NCI-H1694 (cell line): Measurements from ENCODE around the gene RLN1.
"Not testable (repeated sequence)": the region's sequence is repeated elsewhere in the genome, so short reads cannot be mapped to it uniquely, and the experiment has no call there.

Experiments
- DNase-seq: peaks from one replicate; lab custom pipeline; 2025; lab: John Stamatoyannopoulos, UW

RLN1 gene, protein sequence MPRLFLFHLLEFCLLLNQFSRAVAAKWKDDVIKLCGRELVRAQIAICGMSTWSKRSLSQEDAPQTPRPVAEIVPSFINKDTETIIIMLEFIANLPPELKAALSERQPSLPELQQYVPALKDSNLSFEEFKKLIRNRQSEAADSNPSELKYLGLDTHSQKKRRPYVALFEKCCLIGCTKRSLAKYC

DNA sequence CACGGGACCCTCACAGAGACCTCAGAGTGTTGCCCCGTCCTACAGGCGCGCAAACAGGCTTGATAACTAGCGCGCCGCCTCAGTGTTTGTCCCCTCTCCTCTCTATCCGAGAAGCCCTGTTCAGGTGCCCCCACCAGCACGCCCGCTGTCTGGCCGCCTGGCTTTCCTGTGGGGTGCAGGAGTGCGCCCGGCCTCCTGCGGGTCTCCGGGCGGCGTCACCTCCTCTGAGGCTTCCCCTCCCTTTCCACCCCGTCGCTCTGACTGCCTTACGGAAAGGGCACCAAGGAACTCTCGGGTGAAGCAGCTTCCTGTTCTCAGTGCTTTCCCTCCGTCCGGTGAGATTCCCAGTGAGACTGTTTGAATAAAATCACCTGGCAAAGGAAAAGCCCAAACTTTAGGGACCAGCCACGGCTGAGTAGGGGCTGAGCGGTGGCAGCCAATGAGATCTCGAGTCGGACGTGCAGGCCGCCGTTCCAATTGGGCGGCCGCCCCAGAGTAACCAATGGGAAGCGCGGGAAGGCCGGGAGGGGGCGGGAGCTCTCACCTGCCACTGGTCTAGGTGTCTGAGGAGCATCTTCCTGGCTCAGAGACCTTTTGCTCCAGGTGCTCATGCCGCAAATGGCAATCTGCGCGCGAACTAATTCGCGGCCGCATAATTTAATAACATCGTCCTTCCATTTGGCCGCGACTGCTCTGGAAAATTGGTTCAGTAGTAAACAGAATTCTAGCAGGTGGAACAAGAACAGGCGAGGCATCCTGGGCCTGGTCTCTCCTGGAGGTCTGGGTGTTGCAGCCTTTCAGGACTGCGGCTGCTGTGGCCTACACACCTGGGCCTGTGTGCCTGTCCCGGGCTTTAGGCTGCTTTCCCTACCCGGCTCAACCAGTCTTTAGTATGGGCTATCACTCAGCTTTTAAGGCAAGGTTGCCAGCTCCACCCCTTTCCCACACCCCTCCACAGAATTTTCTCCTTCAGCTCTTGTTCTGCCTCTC, at the start of gene RLN1:
TSS of gene RLN1 (minus strand) at position 885 of the 990 bp plus-strand sequence. CDS start at position 755, 130 bp downstream.
- DNase-seq: not testable (repeated sequence)

GRCh38 chr9:5389109-5389732, 49.5 kb upstream of the RLN1 start:
- DNase-seq: no peak

DNA sequence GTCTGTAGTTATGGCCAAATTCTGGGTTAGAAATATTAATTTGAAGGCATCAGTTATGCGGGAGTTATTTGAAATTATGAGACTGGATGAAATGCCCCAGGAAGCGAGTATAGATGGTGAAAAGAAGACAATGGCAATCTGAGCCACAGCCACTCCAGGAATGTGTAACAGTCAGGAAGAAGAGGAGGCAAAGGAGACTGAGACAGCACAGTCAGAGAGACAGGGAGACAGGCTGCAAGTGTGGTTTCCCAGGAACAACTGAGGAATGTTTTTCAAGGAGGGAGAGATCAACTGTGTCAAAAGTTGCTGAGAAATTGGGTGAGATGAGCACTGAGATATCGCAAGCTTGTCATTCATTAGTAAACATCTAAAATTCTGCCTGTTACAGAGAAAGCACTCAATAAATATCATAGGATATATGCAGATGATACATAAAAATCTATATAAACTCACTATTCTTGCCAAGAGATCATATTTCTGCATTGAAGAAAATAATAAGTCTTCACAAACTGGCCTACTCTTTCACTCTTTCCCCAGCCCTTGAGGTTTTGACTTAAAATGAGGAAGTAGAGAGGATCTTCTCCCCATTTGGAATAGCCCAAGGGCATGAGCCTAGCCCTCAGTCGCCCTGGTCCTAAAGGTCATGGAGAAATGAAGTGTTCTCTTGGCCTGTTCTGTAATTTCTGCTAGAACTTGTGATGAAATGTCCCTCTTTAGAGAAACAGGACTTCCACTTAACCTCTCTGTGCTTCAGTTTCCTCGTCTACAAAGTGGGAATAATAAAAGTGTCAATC, 48.5 kb upstream of the RLN1 start:
- no peak for DNase-seq

DNA sequence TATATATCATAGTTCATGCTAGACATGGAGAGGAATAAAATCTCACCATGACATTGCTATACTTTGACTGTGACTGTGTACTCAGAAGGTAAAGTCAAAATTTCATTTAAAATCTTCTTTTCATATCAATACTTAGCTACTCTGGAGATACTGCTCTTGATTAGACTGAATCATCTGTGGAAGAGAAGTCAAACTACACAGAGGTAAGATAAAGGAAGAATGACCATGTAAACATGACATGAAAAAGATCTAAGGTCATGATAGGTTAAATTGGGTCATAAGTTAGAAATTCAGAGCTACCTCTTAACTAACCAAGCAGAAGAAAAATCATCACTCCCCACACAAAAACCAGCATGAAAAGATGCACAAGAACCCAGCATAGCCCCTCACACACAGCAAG, 44.8 kb upstream of the RLN1 start:
- no peak for DNase-seq

DNA sequence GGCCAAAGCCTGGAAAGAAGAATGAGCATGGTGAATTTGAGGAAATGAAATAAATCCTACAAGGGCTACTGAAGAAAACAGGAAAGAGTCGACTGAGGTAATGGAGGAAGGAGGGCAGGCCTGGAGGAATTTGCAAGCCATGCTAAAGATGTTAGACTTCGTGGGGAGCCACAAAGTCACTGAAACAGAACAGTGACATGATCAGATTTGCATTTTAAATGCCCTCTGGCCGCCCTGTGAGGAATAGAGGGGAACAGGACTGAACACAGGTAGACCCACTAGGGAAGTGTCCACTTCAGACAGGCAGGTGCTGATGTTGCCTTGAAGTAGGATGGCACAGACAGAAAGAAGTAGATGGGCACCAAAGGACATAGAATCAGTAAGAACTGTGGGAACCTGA, 42.8 kb upstream of the RLN1 start:
- no peak for DNase-seq

DNA sequence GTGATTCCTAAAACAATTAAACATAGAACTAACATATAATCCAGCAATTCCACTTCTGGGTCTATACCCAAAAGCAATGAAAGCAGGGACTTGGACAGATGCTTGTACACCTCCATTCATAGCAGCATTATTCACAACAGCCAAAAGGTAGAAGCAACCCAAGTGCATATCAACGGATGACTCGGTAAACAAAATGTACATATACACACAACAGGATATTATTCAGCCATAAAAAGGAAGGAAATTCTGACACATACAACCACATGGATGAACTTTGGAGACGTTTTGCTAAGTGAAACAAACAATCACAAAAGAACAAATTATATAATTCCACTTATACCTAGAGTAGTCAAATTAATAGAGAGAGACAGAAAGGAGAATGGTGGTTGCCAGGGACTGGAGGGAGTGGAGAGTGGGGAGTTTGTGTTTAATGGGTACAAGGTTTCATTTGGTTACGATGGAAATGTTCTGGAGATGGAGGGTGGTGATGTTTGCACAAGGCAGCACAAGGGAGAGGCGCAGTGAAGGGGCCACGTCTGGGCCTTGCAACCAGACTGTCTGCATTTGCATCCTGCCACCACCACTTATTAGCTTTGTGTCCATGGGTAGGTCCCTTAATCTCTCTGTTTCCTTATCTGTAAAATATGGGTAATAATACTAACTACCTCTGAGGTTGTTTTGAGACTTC, 36.3 kb upstream of the RLN1 start:
- DNase-seq: no peak

GRCh38 chr9:5375091-5375490, 35.4 kb upstream of the RLN1 start:
- DNase-seq: no peak

GRCh38 chr9:5364294-5365024, 24.8 kb upstream of the RLN1 start:
- no peak for DNase-seq

GRCh38 chr9:5361326-5362010, 21.8 kb upstream of the RLN1 start:
- no peak for DNase-seq

DNA sequence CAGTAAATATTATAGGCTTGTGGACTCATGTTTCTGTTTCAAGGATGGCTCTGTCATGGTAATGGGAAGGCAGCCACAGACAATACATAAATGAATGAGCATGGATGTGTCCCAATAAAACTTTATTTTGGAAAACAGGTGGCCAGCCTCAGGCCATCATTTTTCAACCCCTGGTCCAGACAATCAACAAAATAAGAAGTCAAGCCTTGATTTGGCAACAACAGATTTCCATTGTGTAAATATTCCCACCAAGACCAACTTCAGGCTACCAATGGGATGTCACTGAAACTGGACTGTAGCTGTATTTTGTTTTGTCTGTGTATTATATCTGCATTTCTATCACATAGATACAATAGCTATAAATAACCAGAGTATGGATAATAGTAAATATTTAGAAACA, 20.7 kb upstream of the RLN1 start:
- DNase-seq: no peak

DNA sequence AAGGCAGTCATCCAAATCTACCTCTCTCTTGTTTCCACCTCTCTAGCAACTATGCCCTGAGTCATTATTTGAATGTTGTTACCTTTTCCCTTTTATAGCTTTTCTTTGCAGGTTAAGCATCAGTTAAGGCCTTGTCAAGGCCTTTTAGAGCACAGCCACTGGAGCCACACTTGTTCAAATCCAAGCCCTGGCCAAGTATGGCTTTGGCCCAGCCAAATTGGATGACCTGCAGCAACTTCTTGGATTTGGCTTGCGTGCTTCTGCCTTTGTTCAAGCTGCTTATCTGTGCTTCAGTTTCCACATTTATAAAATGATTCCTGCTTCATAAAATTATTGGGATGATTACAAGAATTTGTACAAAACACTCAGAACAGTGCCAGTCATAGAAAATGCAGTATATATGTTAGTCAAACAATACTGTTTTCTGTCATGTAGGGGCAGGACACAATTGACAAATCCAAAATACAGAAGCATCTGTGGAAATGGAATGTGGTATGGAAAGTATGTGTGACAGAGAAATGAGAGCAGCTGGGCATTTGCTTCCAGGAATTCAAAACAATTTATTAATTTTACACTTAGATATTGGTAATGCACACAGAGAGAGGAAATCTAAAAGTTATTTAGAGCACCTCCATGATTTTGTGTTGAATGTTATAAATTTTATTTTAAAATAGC, 17.9 kb upstream of the RLN1 start:
- DNase-seq: no peak

DNA sequence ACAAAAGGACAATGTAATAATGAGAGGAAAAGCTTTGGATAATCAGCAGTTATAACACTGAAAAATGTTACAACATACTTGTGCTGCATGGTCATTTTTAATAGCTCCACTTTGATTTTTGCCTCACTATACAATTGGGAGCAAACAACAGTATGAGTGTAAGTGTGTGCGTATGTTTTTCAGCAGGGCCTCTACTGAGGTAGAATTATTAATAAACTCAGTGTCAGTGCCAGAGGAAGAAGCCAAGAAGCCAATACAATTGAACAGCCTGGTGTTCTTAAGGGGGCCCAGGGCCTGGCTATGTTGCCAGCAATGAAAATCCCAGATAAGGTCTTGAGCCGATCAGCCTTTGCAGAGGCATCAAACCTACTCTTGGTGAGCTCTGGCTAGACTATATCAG, 16.1 kb upstream of the RLN1 start:
- no peak for DNase-seq

GRCh38 chr9:5355226-5355625, 15.6 kb upstream of the RLN1 start:
- no peak for DNase-seq

- no peak for DNase-seq
These were observed 14.5 kb upstream of the RLN1 start for GRCh38 chr9:5354184-5354583.

- DNase-seq: no peak
These were observed 13.1 kb upstream of the RLN1 start for GRCh38 chr9:5352637-5353248.

GRCh38 chr9:5336688-5337087, 3.0 kb downstream of the RLN1 start:
- DNase-seq: no peak

DNA sequence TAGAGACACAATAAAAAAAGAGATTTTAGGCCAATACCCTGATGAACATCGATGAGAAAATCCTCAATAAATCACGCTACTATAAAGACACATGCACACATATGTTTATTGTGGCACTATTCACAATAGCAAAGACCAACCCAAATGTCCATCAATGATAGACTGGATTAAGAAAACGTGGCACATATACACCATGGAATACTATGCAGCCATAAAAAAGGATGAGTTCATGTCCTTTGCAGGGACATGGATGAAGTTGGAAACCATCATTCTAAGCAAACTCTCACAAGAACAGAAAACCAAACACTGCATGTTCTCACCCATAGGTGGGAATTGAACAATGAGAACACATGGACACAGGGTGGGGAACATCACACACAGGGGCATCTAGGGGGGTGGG, 8.4 kb downstream of the RLN1 start:
- not testable (repeated sequence) for DNase-seq

DNA sequence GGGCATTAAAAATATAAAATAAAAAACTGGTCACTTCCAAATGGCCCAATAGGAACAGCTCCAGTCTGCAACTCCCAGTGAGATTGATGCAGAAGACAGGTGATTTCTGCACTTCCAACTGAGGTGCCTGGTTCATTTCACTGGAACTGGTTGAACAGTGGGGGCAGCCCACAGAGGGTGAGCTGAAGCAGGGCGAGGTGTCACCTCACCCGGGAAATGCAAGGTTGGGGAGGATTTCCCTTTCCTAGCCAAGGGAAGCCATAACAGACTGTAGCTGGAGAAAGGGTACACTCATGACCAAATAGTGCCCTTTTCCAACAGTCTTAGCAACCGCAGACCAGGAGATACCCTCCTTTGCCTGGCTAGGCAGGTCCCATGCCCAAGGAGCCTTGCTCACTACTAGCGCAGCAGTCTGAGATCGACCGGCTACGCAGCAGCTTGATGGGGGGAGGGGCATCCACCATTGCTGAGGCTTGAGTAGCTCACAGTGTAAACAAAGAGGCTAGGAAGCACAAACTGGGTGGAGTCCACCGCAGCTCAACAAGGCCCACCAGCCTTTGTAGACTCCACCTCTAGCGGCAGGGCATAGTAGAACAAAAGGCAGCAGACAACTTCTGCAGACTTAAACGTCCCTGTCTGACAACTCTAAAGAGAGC, 12.7 kb downstream of the RLN1 start:
- no peak for DNase-seq

DNA sequence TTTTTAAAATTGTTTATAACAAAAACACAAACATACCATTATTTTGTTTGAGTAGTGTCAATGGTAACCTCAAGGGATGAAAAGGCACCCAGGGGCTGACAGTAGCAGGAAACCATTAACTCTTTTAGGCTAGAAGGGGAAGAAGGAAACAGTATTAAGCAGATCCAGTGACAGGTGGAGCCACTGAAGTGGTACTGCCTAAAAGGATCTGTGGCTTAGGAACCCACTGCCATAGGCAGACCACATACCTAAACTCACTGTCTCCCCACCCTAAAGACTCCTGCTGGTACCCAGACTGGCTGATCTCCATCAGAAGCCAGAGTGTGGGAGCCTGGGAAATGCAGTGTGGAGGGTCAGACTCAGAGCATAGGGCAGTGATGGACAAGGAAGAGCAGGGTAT, 13.5 kb downstream of the RLN1 start:
- no peak for DNase-seq
